GM21825 (cell line): Measurements from ENCODE around the gene CTDP1.

Source experiments
- ATAC-seq: cut with Tn5 transposase; IDR thresholded peaks from one replicate; pipeline ENCODE4 v1.9.1; 2021; ENCODE audit warnings: mild to moderate bottlenecking, moderate library complexity; ENCODE audit not compliant: unreplicated experiment

The CTDP1 gene

DNA sequence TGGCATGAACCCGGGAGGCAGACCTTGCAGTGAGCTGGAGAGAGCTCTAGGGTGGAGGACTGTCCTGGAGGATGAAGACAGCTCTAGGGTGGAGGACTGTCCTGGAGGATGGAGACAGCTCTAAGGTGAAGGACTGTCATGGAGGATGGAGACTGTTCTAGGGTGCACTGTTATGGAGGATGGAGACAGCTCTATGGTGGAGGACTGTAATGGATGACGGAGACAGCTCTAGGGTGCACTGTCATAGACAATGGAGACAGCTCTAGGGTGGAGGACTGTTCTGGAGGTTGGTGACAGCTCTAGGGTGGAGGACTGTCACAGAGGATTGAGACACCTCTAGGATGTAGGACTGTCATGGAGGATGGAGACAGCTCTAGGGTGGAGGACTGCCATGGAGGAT is 97.1 kb downstream of the CTDP1 start:
- no peak for ATAC-seq

DNA sequence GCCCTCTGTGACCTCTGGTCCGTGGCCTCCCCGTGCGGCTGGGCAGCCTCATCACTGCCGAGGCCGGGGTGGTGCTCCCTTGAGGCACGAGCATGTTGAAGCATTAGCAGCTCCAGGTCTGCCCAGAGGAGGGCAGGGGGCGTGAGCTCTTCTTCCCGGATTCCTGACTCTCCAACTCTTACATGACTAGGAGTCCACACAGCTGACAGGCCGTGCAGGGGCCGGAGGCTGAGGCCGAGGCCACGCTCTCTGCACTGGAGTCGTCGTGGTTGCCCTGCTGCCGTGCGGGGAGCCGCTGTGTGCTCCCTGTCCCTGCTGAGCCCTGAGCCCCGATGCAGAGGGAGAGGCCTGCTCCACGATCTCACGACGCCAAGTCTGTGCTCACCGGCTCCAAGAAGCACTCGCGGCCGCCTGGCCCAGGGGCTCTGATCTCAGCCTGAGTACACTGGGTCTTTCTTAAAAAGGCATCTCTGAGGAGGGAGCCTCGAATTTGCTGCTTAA is 98.7 kb downstream of the CTDP1 start:
- no peak for ATAC-seq

DNA sequence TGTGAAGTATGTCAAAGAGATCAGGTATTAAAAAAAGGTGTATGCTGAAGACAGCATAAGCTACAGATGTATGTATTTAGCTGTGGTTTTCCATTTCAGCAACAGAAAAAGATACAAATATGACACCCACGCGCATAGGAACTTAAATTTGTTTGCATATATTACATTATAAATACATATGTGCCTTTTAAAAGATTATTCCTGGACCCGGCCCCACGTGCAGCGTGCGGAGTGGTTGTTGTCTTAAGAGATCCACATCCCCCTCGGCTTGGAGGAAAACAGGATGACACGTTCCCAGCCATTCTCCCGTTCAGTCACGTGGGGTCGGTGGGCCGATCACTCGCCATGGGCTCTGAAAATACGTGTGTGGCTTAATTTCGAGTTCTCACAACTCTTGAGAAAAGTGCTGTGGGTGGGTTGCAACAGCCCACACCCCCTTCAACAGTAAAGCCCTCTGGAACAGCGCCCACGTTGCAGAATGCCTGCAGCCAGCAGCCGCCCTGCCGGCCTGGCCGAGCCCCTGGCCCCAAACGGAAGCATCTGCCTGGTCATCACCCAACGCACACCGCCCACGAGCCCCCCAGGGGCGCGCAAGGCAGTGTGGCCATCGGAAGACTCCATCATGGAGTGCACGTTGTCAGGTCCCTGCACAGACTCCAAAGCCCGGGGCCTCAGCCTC is 99.6 kb downstream of the CTDP1 start:
- ATAC-seq: no peak

DNA sequence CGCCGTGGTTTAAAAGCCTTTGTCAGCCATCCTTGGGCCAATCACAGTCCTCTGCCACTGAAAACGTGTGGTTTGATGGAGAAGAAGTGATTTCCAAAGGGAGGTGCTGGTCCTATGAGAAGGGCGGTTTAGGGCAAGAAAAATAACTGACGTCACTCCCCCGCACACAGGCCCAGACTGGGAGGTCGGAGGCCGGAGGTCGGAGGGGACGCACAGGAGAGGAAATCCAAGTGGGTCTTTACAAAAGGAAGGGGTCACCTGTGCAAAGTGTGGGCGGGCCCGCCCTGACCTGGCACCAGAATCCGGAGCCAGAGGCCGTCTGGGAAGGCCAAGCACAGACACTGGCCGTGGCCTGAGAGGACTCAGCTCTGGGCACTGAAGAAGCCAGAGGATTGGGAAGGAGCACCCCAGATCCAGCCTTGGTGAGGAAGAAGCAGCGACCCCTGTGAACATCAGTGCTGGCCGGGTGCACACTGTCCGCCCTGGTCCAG is 100.1 kb downstream of the CTDP1 start:
- no peak for ATAC-seq

DNA sequence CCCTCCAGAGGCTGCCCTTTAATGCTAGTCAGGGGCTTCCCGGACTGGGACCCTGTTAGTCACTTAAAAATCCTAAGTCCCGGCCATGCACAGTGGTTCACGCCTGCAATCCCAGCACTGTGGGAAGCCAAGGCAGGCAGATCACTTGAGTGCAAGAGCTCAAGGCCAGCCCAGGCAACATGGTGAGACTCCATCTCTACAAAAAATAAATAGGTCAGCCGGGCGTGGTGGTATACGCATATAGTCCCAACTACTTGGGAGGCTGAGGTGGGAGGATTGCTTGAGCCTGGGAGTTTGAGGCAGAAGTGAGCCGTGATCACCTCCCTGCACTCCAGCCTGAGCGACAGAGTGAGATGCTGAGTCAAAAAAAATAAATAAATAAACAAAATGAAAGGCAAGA is 100.9 kb downstream of the CTDP1 start:
- no peak for ATAC-seq

DNA sequence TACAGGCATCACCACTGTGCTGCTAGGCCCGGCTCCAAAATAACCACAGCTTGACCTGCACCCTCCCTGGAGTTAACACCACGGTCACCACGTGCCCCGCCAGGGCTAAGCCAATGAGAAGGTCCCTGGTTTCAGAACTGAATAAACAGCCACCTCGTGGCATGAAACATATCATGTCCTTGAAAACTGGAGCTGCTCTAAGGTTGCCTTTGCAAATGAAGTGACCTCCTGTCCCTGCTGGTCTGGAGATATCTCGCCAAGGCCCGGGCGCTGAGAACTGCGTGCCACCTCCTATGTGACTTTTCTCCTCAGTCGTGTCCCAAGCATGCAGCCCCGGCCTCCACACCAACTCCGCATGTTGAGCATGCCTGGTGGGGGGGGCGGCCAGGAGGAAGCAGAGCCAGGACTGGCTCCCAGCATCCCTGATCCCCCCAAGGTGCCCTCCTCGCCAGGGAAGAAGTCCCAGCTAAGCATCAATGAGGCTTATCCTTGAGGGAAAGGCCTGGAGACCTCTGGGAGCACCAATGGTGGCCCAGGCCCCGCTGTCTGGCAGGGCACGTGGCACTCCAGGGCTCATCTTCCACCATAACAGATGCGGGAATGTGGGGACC is 101.8 kb downstream of the CTDP1 start:
- no peak for ATAC-seq

DNA sequence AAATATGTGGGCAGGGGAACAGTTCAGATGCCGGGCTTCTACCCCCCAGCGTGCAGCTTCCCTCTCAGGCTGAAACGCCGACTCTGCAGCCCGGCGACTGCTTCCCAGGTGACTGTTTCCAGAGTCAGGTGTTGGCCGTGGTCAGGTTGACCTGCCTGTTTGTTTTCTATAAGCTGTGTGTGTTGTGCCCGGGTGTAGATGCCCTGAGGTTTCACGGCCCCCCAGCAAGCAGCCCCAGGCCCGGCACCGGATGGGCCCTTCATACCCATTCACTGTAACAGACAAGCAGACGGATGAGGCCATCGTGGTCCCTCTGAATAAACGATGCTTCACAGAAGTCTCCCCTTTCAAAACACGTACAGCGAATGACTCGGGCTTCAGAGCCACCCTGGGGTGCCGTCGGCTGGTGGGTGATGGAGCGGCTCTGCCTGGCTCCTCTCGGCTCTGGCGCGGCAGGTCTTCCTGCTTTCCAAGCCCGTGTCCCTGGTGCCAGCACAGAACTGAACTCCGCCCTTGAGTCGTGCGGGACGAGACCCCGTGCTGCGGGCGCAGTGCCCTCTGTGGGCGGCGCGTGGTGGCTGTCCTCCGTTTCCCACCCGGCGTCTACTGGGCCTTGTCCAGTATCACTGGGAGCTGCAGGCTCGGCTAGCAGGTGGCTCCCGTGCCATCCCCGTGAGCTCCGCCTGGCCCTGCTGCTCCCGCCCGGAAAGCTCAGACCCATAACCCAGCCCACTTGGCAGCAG is 103.1 kb downstream of the CTDP1 start:
- ATAC-seq: no peak

DNA sequence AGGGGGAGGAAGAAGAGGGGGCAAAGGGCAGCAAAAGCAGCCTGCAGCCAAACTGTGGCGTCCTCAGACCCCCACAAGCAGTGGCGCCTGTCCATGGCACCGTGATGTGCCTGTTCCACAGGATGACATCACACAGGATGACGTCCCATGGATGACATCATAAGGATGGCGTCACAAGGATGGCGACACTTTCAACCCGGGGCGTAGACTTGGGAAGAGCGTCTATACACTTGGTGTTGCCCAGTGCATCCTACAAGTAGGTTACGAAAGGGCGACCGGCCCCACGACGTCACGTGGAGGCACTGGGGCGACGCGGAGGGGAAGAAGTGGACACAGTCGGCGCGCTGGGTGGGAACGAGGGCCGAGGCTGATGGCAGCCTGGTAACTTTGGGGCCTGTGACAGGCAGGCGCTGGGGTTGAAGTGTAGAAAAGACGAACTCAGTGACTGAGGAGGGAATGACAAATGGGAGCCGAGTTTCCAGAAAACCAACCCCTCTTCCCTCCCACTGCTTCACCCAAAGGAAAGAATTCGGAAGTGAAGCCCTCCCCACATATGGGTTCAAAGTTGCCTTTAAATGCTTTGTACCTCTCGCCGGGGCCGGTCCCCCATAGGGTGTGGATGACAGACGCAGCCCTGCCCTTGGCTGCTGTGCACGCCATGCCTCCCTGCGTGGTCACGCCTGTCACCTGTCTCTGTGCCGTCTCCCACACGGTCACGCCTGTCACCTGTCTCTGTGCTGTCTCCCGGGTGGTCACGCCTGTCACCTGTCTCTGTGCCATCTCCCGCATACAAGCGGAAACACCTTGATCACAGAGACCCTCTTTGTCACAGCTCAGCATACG is 104.7 kb downstream of the CTDP1 start:
- no peak for ATAC-seq

DNA sequence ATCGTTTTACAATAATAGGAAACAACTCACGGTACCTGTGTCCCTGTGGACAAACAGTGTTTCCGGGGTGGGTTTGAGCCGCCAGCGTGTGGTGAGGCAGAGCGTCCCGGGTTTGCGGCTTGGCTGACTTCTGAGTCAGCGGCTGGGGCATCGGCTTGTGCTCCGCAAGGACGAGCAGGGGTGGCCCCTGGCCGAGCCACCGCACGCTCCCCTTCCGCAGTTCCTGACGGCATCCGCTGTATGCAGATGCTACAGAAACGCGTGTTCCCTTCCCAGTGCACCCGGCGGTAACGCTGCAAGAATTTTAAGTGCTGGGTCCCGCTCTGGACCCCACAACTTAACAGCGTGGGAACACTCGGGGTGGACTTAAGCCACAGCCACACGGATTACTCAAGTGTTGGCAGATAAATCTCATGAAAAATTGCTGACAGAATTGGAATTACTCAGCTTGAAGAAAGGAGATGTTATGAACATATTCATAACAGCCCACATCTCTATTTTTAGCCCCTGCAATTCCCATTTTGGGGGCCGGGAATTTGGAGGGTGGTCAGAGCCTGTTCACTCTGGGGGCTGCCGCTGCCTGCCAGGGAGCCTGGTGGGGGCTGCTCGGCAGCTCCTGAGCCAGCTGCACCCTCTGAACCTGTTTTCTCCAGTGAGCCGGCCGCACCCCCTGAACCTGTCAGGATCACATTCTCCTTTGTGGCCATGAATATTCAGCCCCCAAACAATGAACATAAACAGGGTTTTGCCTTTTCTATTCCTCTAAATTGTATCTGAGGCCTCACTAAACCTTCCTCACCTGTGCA is 105.6 kb downstream of the CTDP1 start:
- no peak for ATAC-seq

DNA sequence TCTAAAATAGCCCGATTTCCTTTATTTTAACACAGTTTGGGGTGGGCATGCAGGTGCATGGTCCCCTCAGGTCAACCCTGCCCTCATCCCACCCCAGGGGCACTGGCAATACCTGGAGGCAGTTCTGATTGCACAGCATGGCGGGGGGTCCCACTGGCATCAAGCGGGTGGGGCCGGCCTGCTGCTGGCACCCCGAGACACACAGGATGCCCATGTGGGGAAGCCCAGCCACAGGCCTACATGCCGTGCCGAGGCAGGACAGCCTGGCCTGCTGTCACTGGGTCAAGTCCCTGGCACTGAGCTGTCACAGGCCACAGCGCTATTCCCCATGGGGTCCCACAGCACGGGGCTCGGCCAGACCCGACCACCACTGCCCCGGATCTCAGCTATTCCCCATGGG is 106.2 kb downstream of the CTDP1 start:
- ATAC-seq: no peak

DNA sequence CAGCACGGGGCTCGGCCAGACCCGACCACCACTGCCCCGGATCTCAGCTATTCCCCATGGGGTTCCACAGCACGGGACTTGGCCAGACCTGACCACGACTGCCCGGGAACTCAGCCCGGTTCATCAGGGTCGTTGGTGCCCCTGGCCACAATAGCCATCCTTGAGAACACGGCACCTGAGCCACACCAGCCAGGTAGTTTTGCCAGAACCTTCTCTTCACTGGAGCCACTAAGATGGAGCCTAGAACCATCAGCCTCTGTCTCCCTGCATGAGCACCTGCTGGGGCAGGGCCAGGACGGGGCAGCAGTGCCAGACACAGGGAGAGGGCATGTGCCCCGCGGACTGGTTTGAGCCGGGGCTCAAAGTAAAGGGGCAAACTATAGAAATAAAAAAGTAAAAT is 106.7 kb downstream of the CTDP1 start:
- ATAC-seq: no peak

DNA sequence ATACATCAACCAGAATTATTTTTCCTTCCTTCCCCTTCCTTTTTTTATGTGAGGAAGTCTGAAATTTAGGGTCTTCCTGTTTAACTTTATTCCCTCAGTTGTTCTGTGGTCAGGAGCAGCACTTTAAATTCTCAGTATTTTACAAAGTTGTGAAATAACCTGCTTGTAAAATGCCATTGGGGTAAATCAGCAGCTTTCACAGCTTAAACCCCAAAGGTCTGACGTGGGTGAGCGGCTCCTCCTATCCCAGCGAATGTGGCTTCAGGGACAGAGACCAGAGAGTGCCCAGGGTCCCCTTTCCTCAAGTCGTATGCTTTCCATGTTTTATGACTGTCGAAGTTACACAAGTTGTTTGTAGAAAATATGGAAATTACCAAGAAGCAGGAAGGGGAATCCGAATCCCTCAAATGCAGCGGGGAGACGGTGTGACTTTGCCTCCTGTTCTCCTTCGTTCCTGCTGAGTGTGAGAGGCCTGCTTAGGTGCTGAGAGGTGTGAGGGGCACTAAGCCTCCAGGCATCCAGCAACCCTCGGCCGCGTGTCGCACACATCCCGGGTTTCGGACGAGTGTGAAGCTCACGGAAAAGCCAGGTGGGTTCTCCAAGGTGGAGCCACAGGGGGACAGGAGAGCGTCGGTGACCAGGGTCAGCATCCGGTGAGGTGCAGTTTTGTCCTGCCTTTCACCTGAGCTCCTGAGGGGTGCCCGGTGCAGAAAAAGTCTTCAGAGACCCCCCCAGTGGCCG is 107.4 kb downstream of the CTDP1 start:
- no peak for ATAC-seq

DNA sequence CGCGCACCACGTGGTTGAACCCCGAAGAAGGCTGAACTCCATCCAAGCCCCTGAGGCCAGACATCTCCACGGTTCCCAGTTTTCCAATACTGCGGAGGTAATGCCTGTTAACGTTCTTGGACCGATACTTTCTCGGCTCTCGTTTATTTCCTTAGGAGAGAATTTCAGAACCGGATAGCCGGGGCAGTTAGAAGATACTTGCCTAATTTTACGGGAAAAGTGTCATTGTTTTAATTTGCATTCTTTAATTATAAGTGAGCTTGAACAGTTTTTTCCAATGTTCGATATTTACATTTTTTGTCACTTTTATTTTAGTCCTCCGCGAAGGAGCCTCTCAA is 107.9 kb downstream of the CTDP1 start:
- no peak for ATAC-seq

DNA sequence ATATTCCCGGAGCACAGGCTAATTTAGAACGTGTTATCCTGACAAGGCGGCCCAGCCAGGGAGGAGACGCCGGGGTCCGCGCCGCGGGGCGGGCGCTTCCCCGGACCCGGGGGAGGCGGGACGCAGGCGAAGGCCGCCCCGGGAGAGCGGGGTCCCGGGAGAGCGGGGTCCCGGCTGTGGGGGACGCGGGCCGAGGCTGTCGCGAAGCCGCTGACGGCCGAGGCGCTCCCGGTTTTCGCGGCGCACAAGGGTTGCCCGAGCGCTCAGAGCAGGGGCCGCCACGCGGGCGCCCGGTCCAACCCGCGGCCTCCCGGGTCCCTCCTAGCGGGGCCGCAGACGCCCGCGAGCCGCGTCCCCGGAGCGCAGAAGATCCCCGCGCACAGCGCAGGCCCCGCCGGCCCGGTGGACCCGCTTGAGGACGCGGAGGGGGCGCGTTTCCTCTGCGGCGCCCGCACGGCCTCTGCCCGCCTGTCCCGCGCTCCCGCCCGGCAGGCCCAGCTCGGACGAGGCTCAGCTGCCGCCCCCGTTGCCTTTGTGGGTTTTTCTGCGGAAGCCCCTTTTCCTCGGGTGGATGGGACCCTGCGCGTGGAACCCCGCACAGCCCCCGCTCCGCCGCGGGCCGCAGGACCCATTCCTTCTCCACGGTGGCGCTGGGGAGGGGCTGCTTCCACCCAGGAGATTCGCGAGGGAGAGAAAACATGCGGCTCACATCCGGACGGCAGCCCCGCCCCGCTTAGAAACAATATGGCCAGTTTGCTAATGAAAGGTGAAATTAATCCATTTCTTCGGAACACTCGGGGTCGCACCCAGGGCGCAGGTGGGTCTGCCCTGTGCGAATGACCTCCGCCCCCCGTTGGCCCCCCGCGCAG is 108.5 kb downstream of the CTDP1 start:
- no peak for ATAC-seq

DNA sequence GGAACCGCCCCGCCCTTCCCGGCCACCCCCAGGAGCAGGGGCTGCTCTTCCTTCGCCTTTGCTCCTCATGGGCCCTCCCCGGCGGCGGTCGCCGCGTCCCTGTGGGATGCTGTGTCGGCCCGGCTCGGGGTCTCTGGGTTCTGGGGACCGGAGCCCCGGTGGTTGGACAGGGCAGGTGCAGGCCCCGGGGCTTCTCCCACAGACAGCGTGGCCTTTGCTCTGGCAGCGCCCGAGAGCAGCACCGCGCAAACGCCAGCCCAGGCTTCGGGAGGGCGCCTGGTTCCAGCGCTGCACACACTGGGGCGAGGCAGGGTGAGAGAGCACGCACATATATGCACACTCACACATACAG is 109.1 kb downstream of the CTDP1 start:
- ATAC-seq: no peak

DNA sequence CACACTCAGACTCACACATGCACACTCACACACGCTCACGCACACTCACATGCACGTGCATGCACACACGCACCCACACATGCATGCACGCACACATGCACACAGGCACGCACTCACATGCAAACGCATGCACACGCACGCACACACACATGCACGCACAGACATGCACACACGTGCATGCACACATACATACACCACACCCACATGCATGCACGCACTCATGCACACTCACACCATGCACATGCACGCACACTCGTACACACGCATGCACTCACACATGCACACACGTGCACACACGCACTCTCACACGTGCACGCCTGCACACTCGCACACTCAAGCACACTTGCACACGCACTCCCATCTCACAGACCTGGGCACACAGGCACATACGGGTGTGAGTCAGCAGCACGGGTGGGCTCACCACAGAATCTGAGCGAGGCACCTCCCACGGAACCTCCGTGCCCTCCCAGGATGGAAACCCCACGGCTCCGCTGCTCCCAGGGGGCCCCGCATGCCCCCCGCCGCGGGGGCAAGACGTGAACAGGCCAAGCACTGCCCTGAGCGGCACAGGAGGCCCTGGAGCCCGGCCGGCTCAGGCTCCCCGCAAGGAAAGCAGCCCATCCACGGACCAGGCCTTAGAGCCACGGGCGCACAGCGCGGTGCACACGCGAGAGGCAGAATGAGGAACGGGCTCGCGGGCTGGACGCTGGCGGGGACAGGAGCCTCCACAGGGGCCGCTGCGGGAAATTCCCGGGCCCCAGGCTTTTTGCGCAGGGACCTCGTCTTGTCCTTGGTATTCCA is 109.7 kb downstream of the CTDP1 start:
- ATAC-seq: no peak

DNA sequence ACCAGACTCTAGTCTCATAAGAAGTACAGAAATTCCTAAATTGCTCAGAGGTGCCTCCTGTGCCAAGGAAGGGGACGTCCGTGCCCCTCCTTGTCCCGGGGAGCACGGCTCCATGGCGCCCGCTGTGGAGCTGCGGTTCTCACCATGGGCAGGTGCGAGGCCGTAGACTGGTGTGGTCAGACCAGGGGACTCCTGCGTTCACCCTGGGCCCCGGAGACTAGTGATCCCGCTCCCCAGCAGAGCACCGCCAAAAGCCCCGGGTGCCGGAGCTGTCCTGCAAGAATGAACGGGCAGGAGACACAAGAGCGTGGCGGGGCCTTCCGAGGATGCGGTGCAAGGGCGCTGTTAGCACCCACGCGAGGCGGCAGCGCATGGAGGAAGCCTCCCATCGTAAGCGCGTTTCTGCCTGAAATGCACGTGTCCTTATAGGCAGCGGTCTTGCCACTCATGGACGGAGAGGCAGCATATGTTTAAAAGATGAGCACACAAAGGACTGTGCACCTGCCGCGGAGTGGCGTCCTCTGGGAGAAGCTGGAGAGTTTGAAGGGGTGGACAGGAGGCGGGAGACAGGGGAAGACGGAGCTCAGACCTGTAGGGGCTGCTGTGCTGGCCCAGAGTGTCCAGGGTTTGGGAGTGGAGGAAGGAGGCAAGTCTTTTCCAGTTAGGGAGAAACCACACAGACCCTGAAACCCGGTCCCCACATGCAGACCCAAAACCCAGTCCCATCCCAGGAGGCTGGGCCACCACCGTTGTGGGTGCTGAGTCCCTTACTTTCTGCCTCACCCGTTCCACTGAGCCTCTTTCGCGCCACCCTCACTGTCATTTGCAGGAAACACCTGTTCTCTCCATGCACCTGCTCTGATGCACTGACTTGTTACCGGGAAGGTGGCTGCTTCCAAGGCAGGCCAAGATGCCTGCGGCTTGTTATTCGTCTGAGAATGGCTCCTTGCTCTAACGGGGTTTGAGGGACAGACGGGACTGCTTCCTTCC is 110.6 kb downstream of the CTDP1 start:
- ATAC-seq: no peak
